ENCODE data around the gene SCYL1. TPM values are rescaled to one million over a fixed set of nuclear protein-coding genes. Genes with fewer than 3 reads are reported as not detected.
A peak's percentile ranks its signal among the peaks of the same experiment; 100 is the strongest.

Gene SCYL1
- total and polyA plus RNA-seq, 12 donors: 47.4 to 130 (median 56.7) TPM

DNA sequence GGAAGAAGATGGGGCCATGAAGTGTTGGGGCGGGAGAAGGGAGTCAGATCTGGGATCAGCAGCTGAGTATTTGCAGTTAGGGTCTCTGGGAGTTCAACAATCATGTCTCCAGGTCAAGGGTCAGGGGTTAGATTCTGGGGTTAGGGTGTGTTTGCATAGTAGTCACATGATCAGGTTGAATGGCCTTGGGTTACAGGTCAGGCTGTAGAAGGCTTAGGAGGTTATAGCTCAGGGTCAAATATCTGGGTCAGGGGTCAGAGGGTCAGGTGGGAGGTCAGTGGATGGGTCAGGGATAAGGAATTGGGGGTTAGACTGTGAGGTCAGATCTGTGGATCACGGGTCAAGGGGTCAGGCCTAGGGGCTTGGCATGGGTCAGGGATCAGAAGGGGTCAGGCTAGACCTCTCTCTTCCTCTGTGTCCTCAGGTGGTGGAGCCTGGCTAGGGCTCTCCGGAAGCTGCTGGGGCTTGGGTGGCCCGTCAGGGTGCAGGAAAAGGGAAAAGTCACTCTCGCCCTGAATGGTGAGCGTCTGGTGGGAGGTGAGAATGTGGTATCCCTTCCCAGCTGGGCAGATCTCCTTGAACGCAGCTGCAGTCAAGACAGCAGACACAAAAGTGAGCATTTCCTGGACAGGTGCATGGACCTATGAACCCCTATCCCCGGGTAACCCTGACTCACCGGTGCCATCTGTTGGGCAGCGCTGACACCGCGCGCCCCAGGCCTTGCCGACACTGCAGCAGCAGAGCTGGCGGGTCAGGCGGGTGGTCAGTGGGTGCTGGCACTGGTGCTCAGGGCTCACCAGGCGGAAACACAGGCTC lies 26.9 kb downstream of the SCYL1 start:
- peaks cover 16 to 47% (median 23%) of the 10 kb centered on the region in 9 donors for H3K4me1 ChIP-seq
- peak; percentile 18 to 58 (median 36) for TF ChIP-seq CTCF (IDR thresholded peaks at IDR 0.05)

DNA sequence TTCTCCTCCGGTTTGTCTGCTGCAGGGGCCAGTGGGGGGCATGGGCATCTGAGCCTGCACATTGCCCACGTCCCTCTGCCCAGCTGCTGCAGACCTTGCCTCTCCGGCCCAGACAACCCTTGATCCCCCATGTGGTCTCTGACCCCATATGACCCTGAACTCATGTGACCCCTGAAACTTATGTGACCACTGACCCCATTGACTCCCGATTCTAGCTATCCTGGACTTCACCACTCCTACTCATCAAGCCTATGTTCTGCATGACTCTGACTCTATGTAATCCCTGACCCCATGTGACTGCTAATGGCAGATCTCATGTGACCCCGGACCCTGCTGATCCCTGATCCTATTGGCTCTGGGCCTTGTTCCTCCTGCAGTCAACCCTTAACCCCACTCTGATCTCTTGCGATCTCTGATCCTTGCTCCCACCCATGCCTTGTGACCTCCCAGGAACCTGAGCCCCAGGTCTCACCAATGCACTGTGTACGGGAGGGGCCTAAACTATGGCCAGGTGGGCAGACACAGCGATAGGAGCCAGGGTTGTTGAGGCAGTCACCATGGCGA lies 27.6 kb downstream of the SCYL1 start:
- no peak for TF ChIP-seq CTCF (IDR thresholded peaks at IDR 0.05)
- no peak for ATAC-seq
- Histone ChIP-seq H3K27ac (no peak overlapping the region), H3K4me1 (peaks cover 23 to 48% (median 29%) of the 10 kb centered on the region in 9 donors), H3K27me3 (peaks cover 0 to 2% (median 0%) of the 10 kb centered on the region in 7 donors), H3K9me3 (no peaks in the 10 kb centered on the region), H3K4me3 (no peak overlapping the region), H3K36me3 (peaks cover 0 to 67% (median 5%) of the 10 kb centered on the region in 9 donors)
- 86 to 88% methylated on average over 9 of the region's 9 CpGs for WGBS, 2 donors
- DNase-seq: no peak
- intact Hi-C loops (cut with DNase I): no loop called here

More for the DNA sequence above, 26.9 kb downstream of the SCYL1 start:
- ATAC-seq (peak in 4 of 8 donors; percentile 18 to 36 (median 34)), DNase-seq (peak in 1 of 2 donors; percentile 60)
- WGBS, 2 donors: 73 to 75% methylated on average over 17 of the region's 17 CpGs
- Histone ChIP-seq H3K4me3 (no peak overlapping the region), H3K27me3 (no peaks in the 10 kb centered on the region), H3K27ac (no peak overlapping the region), H3K36me3 (peaks cover 0 to 74% (median 5%) of the 10 kb centered on the region in 9 donors), H3K9me3 (no peaks in the 10 kb centered on the region)
- intact Hi-C loops (cut with DNase I): no loop called here

- intact Hi-C loops (cut with DNase I): no loop called here
- no peak for TF ChIP-seq CTCF (IDR thresholded peaks at IDR 0.05)
- Histone ChIP-seq H3K4me3 (no peak overlapping the region), H3K4me1 (peaks cover 23 to 54% (median 30%) of the 10 kb centered on the region in 9 donors), H3K27ac (peak overlapping the region in 1 of 10 donors; percentile 31), H3K27me3 (peaks cover 0 to 3% (median 0%) of the 10 kb centered on the region in 7 donors), H3K9me3 (no peaks in the 10 kb centered on the region), H3K36me3 (peaks cover 0 to 57% (median 5%) of the 10 kb centered on the region in 9 donors)
- ATAC-seq (no peak), DNase-seq (no peak)
- WGBS, 2 donors: 74 to 78% methylated on average over 36 to 37 of the region's 37 CpGs
These were observed 28.6 kb downstream of the SCYL1 start for GRCh38 chr11:65553301-65554001.

All from heart right ventricle (tissue), 16 donors.